ENCODE results near the gene SH3BP2. TPM values are rescaled to one million over a fixed set of nuclear protein-coding genes. Genes with fewer than 3 reads are reported as not detected.

Gene SH3BP2
- polyA plus RNA-seq, 1 of the 3 experiments (the other 2 are of a cell fraction): 25.2 TPM

DNA sequence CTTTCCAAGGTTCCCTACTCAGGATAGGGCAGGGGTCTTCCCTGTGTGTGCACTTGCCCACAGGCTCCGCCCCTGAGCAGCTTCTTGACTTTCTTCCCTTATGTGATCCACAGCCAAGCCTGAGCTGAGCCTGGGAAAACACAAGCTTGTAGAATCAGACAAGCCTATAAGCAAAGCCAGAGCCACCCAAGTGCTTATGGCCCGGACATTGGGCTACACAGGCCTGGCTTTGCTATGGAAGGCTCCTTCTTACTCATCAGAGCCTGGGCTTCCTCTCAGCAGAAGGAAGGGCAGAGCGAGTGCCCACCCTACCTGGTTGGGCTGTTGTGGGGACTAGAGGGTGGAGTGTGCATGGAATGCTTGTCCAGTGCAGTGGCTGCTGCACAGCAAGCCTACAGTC lies 35.5 kb upstream of the SH3BP2 start:
- Histone ChIP-seq H3K4me1 (ENCODE audit: control insufficient read depth in 1 of 2, insufficient read depth in 2 of 2, low read depth in 1 of 2, low read length in 1 of 2) (peaks cover 0 to 7% of the 10 kb centered on the region in 2 experiments; a peak in 1 of 4 replicates), H4K20me1 (ENCODE audit: insufficient read depth) (0 out of 2 replicates have a peak, but pooled peaks cover 2% of the 10 kb centered on the region), H3K4me2 (no peak overlapping the region), H3K9me2 (no peaks in the 10 kb centered on the region), H3K9me3 (no peaks in the 10 kb centered on the region), H2AFZ (ENCODE audit: low read depth) (no peak overlapping the region), H3K36me3 (replicated peaks in 1 of 2; ENCODE audit: control insufficient read depth in 1 of 2, insufficient read depth in 2 of 2, low read length in 1 of 2) (no peaks in the 10 kb centered on the region), H3K4me3 (ENCODE audit: low read depth in 2 of 2, low read length in 1 of 2) (no peak overlapping the region), H3K27me3 (ENCODE audit: insufficient read depth) (no peaks in the 10 kb centered on the region), H3K27ac (ENCODE audit: low read depth in 2 of 2, low read length in 1 of 2) (no peak overlapping the region), H3K9ac (no peak overlapping the region), H3F3A (replicated peaks; ENCODE audit: insufficient read depth) (peaks cover 4% of the 10 kb centered on the region), H3K79me2 (ENCODE audit: insufficient read depth) (peaks cover 33% of the 10 kb centered on the region)
- POLR2A ChIA-PET: interaction anchor here (1.2 to 1.5 kb wide), 2 partner anchors 62 to 178 kb away, joined by 3 read pairs; no protein-coding TSS in a partner anchor
- peak; percentile 25 for DNase-seq
- CTCF ChIA-PET: interaction anchor here (1.2 kb wide), 1 partner anchor 24 kb away, joined by 4 read pairs; no protein-coding TSS in a partner anchor
- TF ChIP-seq TEAD4 (IDR thresholded peaks at IDR 0.05; ENCODE audit: borderline replicate concordance, insufficient read depth) (no peak), YY1 (IDR thresholded peaks at IDR 0.05; ENCODE audit: low read depth) (no peak), USF2 (IDR thresholded peaks at IDR 0.05; ENCODE audit: borderline replicate concordance, low read depth, low read length) (no peak), USF1 (IDR thresholded peaks at IDR 0.05; ENCODE audit: borderline replicate concordance, low read depth) (no peak), CHD2 (IDR thresholded peaks at IDR 0.05; ENCODE audit: low read length, partially characterized antibody) (no peak), NFIC (IDR thresholded peaks at IDR 0.05; ENCODE audit: borderline replicate concordance) (no peak), MEF2A (IDR thresholded peaks at IDR 0.05; ENCODE audit: borderline replicate concordance, low read depth) (no peak), GABPA (IDR thresholded peaks at IDR 0.05; ENCODE audit: low read depth) (no peak), PBX3 (IDR thresholded peaks at IDR 0.05) (no peak)
- WGBS (ENCODE audit: low lambda C conversion rate): 85% methylated on average over 2 of the region's 3 CpGs

DNA sequence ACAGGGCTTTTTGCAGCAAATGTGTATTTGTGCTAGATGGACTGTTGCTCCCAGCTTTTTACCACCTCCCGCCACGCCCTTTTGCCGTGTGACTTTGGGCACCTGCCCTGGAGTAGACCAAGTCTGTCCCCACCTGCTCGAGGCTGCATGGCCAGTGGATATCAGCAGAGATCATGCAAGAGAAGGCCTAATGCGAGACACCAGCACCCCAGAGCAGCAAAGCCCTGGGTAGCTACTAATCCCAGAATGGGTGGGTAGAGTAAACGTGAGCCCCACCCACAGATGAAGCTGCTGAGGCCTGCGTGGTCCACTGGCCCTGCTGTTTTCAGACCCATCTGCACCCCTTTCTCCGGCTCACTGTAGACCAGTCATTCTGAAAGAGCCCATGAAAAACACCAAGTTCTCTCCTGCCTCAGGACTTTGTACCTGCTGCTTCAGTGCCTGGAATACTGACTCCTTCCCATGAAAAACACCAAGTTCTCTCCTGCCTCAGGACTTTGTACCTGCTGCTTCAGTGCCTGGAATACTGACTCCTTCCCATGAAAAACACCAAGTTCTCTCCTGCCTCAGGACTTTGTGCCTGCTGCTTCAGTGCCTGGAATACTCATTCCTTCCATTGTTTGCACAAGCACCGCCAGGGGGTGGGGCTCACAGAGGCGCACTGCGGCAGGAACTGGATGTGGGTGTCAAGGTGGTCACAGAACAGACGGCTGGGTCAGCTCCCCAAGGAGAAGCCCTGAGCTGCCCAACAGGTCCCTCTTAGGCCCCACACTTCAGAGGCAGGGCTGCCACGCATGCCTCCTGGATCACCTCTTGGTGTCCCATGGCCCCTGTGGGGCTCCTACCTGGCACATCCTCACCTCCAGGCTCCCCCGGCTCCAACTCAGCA lies 31.6 kb upstream of the SH3BP2 start:
- H3K9ac ChIP-seq: no peak overlapping the region
- H4K20me1 ChIP-seq (ENCODE audit: insufficient read depth): no peaks in the 10 kb centered on the region
- peak; percentile 18 for DNase-seq

More for the DNA sequence above, 31.6 kb upstream of the SH3BP2 start:
- H3K36me3 ChIP-seq (replicated peaks in 1 of 2; ENCODE audit: control insufficient read depth in 1 of 2, insufficient read depth in 2 of 2, low read length in 1 of 2): no peaks in the 10 kb centered on the region
- no peak overlapping the region for H3K27ac ChIP-seq (ENCODE audit: low read depth in 2 of 2, low read length in 1 of 2)
- no peak overlapping the region for H2AFZ ChIP-seq (ENCODE audit: low read depth)
- POLR2A ChIA-PET: no interaction called here
- H3K79me2 ChIP-seq (ENCODE audit: insufficient read depth): no peaks in the 10 kb centered on the region
- TF ChIP-seq ELF1 (IDR thresholded peaks at IDR 0.05) (no peak), NRF1 (IDR thresholded peaks at IDR 0.05; ENCODE audit: low read depth, low read length) (no peak), POLR2AphosphoS5 (IDR thresholded peaks at IDR 0.05; ENCODE audit: low read depth, low read length) (no peak), JUND (IDR thresholded peaks at IDR 0.05) (no peak), FOSL2 (IDR thresholded peaks at IDR 0.05; ENCODE audit: borderline replicate concordance, low read depth) (no peak)
- TF ChIP-seq, protein P1, sequence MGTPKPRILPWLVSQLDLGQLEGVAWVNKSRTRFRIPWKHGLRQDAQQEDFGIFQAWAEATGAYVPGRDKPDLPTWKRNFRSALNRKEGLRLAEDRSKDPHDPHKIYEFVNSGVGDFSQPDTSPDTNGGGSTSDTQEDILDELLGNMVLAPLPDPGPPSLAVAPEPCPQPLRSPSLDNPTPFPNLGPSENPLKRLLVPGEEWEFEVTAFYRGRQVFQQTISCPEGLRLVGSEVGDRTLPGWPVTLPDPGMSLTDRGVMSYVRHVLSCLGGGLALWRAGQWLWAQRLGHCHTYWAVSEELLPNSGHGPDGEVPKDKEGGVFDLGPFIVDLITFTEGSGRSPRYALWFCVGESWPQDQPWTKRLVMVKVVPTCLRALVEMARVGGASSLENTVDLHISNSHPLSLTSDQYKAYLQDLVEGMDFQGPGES (IDR thresholded peaks at IDR 0.05; ENCODE audit: low read depth, low read length): no peak
- peaks cover 3% of the 10 kb centered on the region for H3F3A ChIP-seq (replicated peaks; ENCODE audit: insufficient read depth)
- 93% methylated on average over 10 of the region's 14 CpGs for WGBS (ENCODE audit: low lambda C conversion rate)
- no peak overlapping the region for H3K4me3 ChIP-seq (ENCODE audit: low read depth in 2 of 2, low read length in 1 of 2)
- H3K27me3 ChIP-seq (ENCODE audit: insufficient read depth): no peaks in the 10 kb centered on the region
- CTCF ChIA-PET: interaction anchor here (1.5 kb wide), 1 partner anchor 82 kb away, joined by 3 read pairs; the partner anchor contains the start of gene ADD1
- H3K9me2 ChIP-seq: no peaks in the 10 kb centered on the region
- no peak overlapping the region for H3K4me2 ChIP-seq
- H3K4me1 ChIP-seq (ENCODE audit: control insufficient read depth in 1 of 2, insufficient read depth in 2 of 2, low read depth in 1 of 2, low read length in 1 of 2): peaks cover 0 to 3% of the 10 kb centered on the region in 2 experiments; a peak in 1 of 4 replicates
- H3K9me3 ChIP-seq: no peaks in the 10 kb centered on the region

Measured in SK-N-SH (cell line).